Cardiac septum (tissue), 1 donor: ENCODE measurements around the gene SFT2D1. TPM values are rescaled to one million over a fixed set of nuclear protein-coding genes. Genes with fewer than 3 reads are reported as not detected.

ENCODE experiments used
- DNase-seq: peaks from one replicate; pipeline ENCODE4 v3.0.0-alpha.2; 2020; ENCODE audit warnings: low spot score
- intact Hi-C: fragments of 100-400 bp; cut with DNase I; formaldehyde crosslinking; loops from one replicate; pipeline ENCODE4 v1.14.0; 2022
- total RNA-seq: library from RNA; stranded (reverse); fragmentation: NEBNext Ultra II Directional; extraction: Animal tissue kit (Norgen Biotek cat#: 25700); gene quantifications from one replicate; pipeline ENCODE4 v1.2.1, GENCODE V29; 2021
- donor health status: DM: no; HTN: no; CAD: no.

SFT2D1 gene
- total RNA-seq, 1 donor from 2014 or later: 25.1 TPM

- no peak for DNase-seq
- intact Hi-C loops: no loop called here
These were observed 55.5 kb downstream of the SFT2D1 start for GRCh38 chr6:166286839-166287271.

DNA sequence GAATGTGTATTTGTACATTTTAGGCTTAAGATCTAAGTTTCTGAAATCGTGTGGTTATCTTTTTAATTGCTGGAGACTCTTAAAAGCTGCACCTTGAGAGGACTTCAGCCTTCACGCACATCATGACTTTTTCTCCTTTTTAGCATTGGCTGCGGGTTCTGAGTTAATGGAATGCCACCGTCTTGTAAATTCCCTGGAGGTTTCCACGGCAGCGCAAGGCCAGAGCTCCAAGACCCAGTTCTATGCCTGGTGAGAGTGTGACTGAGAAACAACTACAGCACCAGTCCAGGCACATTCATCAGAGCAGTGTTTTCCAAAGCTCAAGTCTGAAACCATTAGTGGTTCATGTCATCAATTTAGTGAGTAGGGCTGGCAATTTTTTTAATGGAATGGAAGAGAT is 57.1 kb downstream of the SFT2D1 start:
- intact Hi-C loops: no loop called here
- DNase-seq: no peak

DNA sequence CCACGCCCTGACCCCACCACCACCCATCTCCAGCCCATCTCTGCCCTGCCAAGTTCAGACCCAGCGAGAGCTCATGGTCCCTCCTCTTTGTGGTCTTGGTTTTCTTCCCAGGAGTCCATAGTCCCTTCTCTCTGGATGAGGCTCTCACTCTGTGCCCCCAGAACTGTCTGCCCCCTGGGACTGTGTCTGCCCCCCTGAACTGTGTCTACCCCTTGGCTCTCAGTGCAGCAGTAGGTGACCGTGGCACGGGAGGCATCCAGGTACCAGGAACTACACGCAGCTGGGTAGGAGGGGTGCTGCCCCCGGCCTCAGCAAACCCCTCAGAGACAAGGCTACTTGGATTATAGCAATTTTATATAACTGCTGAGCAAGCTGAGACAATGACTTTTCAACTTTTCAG is 57.7 kb downstream of the SFT2D1 start:
- no peak for DNase-seq
- intact Hi-C loops: no loop called here

DNA sequence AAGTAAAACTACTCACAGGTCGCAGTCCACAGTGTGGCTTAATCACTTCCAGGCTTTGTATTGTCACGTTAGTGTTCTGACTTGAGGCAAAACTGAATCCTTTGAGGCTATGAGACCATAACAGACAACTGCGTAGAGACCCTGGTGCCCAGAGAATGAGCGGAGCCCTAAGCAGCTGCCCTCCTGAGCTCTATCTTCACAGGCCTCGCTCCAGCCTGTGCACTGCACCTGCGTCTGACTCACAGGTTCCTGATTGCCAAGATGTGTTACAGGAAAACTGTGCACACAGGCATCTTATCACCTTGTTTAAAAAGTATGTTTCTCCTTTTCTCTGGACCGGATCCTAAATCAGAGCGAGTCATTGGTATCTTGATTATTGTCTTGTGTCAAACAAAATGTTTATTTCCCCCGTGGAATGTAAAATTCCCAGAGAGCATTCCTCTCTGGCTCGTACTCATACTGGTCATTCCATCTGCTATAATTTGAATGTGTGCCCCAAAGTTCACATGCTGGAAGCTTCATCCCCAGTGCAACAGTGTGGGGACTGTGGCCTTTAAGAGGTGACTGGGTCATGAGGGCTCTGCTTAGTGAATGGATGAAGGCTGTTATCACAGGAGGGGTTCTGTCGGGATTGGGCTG is 59.8 kb downstream of the SFT2D1 start:
- intact Hi-C loops: no loop called here
- no peak for DNase-seq

DNA sequence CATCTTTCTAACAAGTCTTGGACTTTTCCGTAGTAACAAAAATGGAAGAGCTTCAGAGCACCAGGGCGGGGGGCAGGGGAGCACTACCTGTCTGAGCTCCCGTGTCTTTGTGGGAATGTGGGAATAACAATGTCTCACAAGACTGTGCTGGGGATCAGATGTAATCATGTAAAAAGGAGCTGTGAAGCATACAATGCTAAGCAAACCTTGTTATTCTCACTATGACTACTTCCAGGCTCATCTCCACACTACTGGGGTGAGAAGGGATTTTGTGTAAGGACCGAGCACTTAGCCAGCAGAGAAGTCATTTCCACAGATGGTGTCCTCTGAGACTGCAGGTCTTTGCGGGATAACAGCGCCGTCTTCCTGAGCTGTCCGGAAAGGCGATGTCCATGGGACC is 61.2 kb downstream of the SFT2D1 start:
- intact Hi-C loops: no loop called here
- no peak for DNase-seq

- intact Hi-C loops: no loop called here
- no peak for DNase-seq
These were observed 63.0 kb downstream of the SFT2D1 start for GRCh38 chr6:166279393-166279679.

GRCh38 chr6:166278579-166279392 is 63.6 kb downstream of the SFT2D1 start:
- no peak for DNase-seq
- intact Hi-C loops: no loop called here

- intact Hi-C loops: no loop called here
- no peak for DNase-seq
These were observed 64.3 kb downstream of the SFT2D1 start for GRCh38 chr6:166277892-166278578.

- no peak for DNase-seq
- intact Hi-C loops: no loop called here
These were observed 65.3 kb downstream of the SFT2D1 start for GRCh38 chr6:166277018-166277417.

GRCh38 chr6:166275714-166276166 is 66.6 kb downstream of the SFT2D1 start:
- intact Hi-C loops: loop anchor here (2.0 kb wide), 1 partner anchor 125 kb away; no protein-coding TSS in a partner anchor

DNA sequence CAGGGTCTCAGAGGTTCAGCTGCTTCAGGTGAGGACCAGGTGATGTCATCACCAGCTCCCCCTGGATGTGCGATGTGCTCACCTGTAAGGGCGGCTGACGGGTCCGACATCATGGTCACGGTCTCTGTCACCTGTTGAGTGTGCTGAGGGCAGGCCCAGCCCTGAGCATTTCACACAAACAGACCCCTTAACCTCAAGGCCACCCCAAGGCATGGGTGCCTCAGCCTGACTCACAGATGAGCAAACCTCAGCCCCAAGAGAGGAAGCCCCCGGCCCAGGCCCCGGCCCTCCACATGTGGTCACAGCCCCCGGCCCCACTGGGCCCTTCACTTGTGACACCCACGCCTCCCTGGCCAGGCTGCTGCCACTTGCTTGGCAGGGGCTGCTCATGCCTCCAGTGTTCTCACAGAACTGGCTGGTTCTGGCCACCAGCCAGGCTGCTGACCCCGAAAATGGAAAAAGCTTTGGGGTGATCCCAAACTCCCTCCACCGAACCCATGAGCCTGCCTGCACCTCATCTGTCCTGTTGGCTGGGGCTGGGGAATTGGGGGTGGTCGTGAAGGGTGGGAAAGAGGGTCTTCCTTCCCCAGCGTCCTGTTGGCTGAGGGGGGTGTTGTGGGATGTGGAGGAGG is 67.5 kb downstream of the SFT2D1 start:
- intact Hi-C loops: loop anchor here (2.0 kb wide), 1 partner anchor 126 kb away; no protein-coding TSS in a partner anchor
- no peak for DNase-seq

More at GRCh38 chr6:166275714-166276166, 66.6 kb downstream of the SFT2D1 start:
- peak; percentile 91 for DNase-seq

DNA sequence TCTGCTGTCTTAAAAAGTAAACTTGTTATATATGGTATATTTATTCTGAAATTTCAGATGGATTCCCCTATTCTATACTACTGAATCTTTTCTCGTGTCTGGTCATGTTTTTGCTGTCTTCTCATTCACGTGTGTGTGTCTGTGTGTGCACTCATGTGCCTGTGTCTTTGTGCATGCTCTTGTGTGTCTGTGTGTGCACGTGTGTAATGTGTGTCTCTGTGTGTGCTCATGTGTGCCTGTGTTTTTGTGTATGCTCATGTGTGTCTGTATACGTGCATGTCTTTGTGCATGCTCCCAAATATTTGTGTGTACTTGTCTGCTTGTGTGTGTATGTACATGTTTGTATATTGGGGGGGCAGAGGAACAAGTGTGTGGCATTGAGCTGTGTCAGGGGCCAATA is 68.2 kb downstream of the SFT2D1 start:
- intact Hi-C loops: loop anchor here (2.0 kb wide), 1 partner anchor 127 kb away; no protein-coding TSS in a partner anchor
- no peak for DNase-seq

GRCh38 chr6:166271376-166271765 is 71.0 kb downstream of the SFT2D1 start:
- intact Hi-C loops: no loop called here
- no peak for DNase-seq

GRCh38 chr6:166270706-166271375 is 71.5 kb downstream of the SFT2D1 start:
- intact Hi-C loops: no loop called here

More at GRCh38 chr6:166270706-166271375, 71.5 kb downstream of the SFT2D1 start:
- DNase-seq: no peak

Other genes with a start within 250 kb of the SFT2D1 start
- gene TBXT, start 174.7 kb downstream of the SFT2D1 start, total RNA-seq: not detected
- gene PRR18, start 34.2 kb downstream of the SFT2D1 start, total RNA-seq: 0.13 TPM
- 396 TPM for gene MPC1, start 40.4 kb upstream of the SFT2D1 start, total RNA-seq
- 1.4 TPM for gene RAMACL, start 244.1 kb upstream of the SFT2D1 start, total RNA-seq